ENCODE results near the gene MPC1.

MPC1 gene

DNA sequence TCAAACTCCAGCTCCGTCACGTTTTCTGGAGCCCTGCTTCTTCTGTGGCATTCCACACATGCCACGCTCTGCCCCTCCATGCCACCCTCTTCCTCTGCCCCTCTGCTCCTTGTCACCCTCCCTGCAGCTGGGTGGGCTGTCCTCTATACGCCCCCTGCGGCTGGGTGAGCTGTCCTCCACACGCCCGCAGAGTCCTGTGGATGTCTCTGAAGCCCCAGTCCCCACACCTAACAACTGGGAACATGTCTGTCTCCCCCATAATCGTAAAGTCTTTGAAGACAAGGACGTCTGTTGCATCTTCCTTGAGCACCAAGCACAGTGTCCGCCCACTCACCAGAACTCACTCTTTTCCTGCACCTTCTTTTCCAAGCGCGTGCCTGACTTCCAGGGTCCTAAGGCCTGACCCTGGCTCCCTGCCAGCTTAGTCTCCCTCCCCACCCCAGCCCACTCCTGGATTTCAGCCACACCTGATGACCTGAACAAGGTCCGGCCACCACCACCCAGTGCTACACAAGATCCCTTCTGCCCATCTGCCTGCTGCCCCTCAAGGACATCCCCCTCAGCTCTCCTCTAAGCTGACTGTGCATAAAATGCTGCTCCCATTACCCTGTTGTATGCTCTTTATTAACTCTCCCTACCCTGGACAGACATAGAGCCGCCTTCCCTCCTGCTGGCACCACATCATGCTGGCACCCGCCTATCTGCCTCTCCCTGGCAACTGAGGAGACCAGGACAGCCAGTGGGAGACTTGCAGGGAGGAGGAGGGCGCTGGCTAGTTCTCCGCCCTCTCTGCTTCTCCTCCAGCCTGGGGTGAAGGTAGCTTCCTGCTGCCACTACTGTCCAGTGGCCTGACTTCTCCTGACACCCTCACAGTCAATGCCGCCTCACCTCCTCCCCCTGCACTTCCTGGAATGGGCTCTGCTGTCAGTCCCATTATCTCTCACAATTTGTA, 63.8 kb downstream of the MPC1 start:
- Histone ChIP-seq H3K14ac (ENCODE audit: low read length) (no peak overlapping the region), H2AK5ac (ENCODE audit: low read depth, low read length) (no peak overlapping the region), H3K79me1 (ENCODE audit: low read depth, low read length) (no peaks in the 10 kb centered on the region), H3K4me2 (ENCODE audit: insufficient read depth, low read length, poor library complexity, severe bottlenecking) (no peak overlapping the region), H2BK120ac (ENCODE audit: low read depth, low read length) (no peak overlapping the region), H4K8ac (ENCODE audit: low read depth, low read length) (no peak overlapping the region), H2BK15ac (ENCODE audit: low read length) (no peak overlapping the region), H3K9ac (ENCODE audit: low read depth, low read length, poor library complexity) (peak overlapping the region; percentile 0), H3K36me3 (replicated peaks in 1 of 2; ENCODE audit: control insufficient read depth in 2 of 2, insufficient read depth in 2 of 2, low read length in 2 of 2) (peaks cover 3 to 45% of the 10 kb centered on the region in 2 donors), H3K4me3 (ENCODE audit: low read length in 2 of 2) (peak overlapping the region in 1 of 2 donors; percentile 59), H3K23ac (ENCODE audit: low read depth, low read length, poor library complexity) (peak overlapping the region; percentile 80), H3K4me1 (ENCODE audit: control insufficient read depth in 2 of 2, insufficient read depth in 1 of 2, low read depth in 1 of 2, low read length in 2 of 2) (no peaks in the 10 kb centered on the region), H3K18ac (ENCODE audit: low read length) (peak overlapping the region; percentile 48), H3K27ac (replicated peaks; ENCODE audit: low read length) (no peak overlapping the region), H3K4ac (ENCODE audit: low read length) (no peak overlapping the region), H4K91ac (ENCODE audit: low read depth, low read length, poor library complexity) (peak overlapping the region; percentile 89), H2AFZ (ENCODE audit: low read length) (no peak overlapping the region), H2BK12ac (ENCODE audit: low read length) (no peak overlapping the region), H2BK5ac (ENCODE audit: low read length) (no peak overlapping the region), H3K27me3 (ENCODE audit: control insufficient read depth in 3 of 3, insufficient read depth in 3 of 3, low read depth in 1 of 3, low read length in 3 of 3) (no peaks in the 10 kb centered on the region), H3K9me3 (replicated peaks in 1 of 2; ENCODE audit: control insufficient read depth in 2 of 2, insufficient read depth in 1 of 2, low read depth in 1 of 2, low read length in 2 of 2) (no peaks in the 10 kb centered on the region)
- no CpG with 5 or more reads among the region's 18 CpGs for WGBS, 2 donors (ENCODE audit: extremely low coverage in 2 of 2, insufficient read length in 2 of 2, insufficient replicate concordance in 1 of 2)
- no peak for DNase-seq (ENCODE audit: low spot score)

DNA sequence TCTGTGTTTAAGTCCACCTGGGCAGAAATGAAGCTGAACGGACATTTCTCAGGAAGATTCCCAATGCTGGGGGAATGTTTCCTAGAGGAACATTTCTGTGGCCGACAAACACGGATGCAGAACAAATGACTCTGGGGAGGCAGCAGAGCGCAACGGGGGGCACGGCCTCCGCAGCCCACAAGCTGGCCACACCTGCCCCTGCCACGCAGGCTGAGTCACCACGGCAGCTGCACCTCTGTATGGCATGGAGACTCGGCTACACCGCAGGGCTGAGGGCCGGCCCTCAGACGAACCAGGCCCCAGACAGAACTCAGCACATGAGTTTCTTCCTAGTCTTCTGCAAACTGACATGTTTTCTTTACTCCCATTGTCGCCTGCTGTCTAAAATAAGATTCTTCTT, 64.5 kb downstream of the MPC1 start:
- Histone ChIP-seq H3K27ac (replicated peaks; ENCODE audit: low read length) (no peak overlapping the region), H3K4me2 (ENCODE audit: insufficient read depth, low read length, poor library complexity, severe bottlenecking) (no peak overlapping the region), H2BK12ac (ENCODE audit: low read length) (no peak overlapping the region), H2BK120ac (ENCODE audit: low read depth, low read length) (no peak overlapping the region), H3K14ac (ENCODE audit: low read length) (no peak overlapping the region), H3K27me3 (ENCODE audit: control insufficient read depth in 3 of 3, insufficient read depth in 3 of 3, low read depth in 1 of 3, low read length in 3 of 3) (no peaks in the 10 kb centered on the region), H3K18ac (ENCODE audit: low read length) (no peak overlapping the region), H4K91ac (ENCODE audit: low read depth, low read length, poor library complexity) (no peak overlapping the region), H2BK15ac (ENCODE audit: low read length) (no peak overlapping the region), H3K9me3 (replicated peaks in 1 of 2; ENCODE audit: control insufficient read depth in 2 of 2, insufficient read depth in 1 of 2, low read depth in 1 of 2, low read length in 2 of 2) (no peaks in the 10 kb centered on the region), H3K23ac (ENCODE audit: low read depth, low read length, poor library complexity) (peak overlapping the region; percentile 80), H3K9ac (ENCODE audit: low read depth, low read length, poor library complexity) (no peak overlapping the region), H3K4ac (ENCODE audit: low read length) (peak overlapping the region; percentile 17), H2AK5ac (ENCODE audit: low read depth, low read length) (no peak overlapping the region), H4K8ac (ENCODE audit: low read depth, low read length) (no peak overlapping the region), H3K4me1 (ENCODE audit: control insufficient read depth in 2 of 2, insufficient read depth in 1 of 2, low read depth in 1 of 2, low read length in 2 of 2) (no peaks in the 10 kb centered on the region), H3K4me3 (ENCODE audit: low read length in 2 of 2) (no peak overlapping the region), H3K79me1 (ENCODE audit: low read depth, low read length) (no peaks in the 10 kb centered on the region), H2BK5ac (ENCODE audit: low read length) (no peak overlapping the region), H3K36me3 (replicated peaks in 1 of 2; ENCODE audit: control insufficient read depth in 2 of 2, insufficient read depth in 2 of 2, low read length in 2 of 2) (peaks cover 3 to 38% of the 10 kb centered on the region in 2 donors), H2AFZ (ENCODE audit: low read length) (no peak overlapping the region)
- no CpG with 5 or more reads among the region's 14 CpGs for WGBS, 2 donors (ENCODE audit: extremely low coverage in 2 of 2, insufficient read length in 2 of 2, insufficient replicate concordance in 1 of 2)
- no peak for DNase-seq (ENCODE audit: low spot score)

DNA sequence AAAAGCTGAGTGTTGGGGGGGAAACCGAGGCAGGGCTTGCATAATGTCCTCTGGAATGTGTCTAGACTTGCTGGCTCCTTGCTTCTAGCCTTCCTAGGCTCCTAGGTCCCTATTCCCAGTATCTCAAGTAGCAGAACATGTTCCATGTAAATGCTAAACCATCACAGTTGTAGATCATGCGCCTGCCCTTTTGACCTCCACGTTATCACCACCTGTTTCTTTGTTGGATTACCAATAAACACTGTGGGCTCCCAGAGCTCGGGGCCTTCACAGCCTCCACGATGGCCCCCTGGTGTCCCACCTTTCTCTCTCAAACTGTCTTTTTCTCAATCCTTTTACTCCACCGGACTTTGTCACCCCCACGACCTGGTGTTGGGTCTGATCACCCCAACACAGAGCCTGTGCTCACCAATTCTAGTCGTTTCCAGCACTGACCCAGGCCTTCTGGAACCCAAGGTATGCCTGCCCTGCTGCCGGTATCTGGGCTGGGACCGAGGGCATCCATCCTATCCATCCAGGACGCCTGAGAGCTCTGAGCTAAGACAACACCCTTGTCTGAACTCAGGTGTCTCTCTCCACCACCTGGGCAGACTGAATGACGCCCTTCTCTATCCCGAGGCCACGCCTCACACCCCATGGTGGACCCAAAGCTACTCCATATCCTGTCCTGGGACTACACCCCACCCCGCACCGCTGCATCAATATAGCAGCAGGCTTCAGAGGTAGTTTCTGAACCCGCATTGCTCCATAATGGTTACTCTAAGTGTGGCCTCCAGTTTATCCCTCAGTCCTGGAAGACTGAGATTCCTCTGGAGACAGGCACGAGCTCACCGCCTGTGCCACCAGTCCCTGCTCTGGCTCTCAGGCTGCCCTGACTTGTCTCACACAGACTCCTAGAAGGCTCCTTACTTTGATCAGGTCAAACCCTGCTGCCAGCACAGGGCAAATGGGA, 65.2 kb downstream of the MPC1 start:
- H3K4ac ChIP-seq (ENCODE audit: low read length), result no peak overlapping the region
- no peak overlapping the region for H3K27ac ChIP-seq (replicated peaks; ENCODE audit: low read length)
- H3K4me3 ChIP-seq (ENCODE audit: low read length in 2 of 2), result no peak overlapping the region
- peaks cover 3 to 31% of the 10 kb centered on the region in 2 donors for H3K36me3 ChIP-seq (replicated peaks in 1 of 2; ENCODE audit: control insufficient read depth in 2 of 2, insufficient read depth in 2 of 2, low read length in 2 of 2)
- H3K79me1 ChIP-seq (ENCODE audit: low read depth, low read length), result no peaks in the 10 kb centered on the region
- no peak overlapping the region for H2AFZ ChIP-seq (ENCODE audit: low read length)
- no peak overlapping the region for H3K18ac ChIP-seq (ENCODE audit: low read length)
- no peak overlapping the region for H3K23ac ChIP-seq (ENCODE audit: low read depth, low read length, poor library complexity)
- H4K8ac ChIP-seq (ENCODE audit: low read depth, low read length), result no peak overlapping the region
- H3K9me3 ChIP-seq (replicated peaks in 1 of 2; ENCODE audit: control insufficient read depth in 2 of 2, insufficient read depth in 1 of 2, low read depth in 1 of 2, low read length in 2 of 2), result no peaks in the 10 kb centered on the region
- no peak overlapping the region for H2BK15ac ChIP-seq (ENCODE audit: low read length)
- H3K4me2 ChIP-seq (ENCODE audit: insufficient read depth, low read length, poor library complexity, severe bottlenecking), result no peak overlapping the region
- H3K27me3 ChIP-seq (ENCODE audit: control insufficient read depth in 3 of 3, insufficient read depth in 3 of 3, low read depth in 1 of 3, low read length in 3 of 3), result no peaks in the 10 kb centered on the region
- DNase-seq (ENCODE audit: low spot score), result no peak
- peak overlapping the region; percentile 38 for H3K14ac ChIP-seq (ENCODE audit: low read length)
- H3K4me1 ChIP-seq (ENCODE audit: control insufficient read depth in 2 of 2, insufficient read depth in 1 of 2, low read depth in 1 of 2, low read length in 2 of 2), result no peaks in the 10 kb centered on the region
- no peak overlapping the region for H2BK12ac ChIP-seq (ENCODE audit: low read length)
- no CpG with 5 or more reads among the region's 19 CpGs for WGBS, 2 donors (ENCODE audit: extremely low coverage in 2 of 2, insufficient read length in 2 of 2, insufficient replicate concordance in 1 of 2)
- H3K9ac ChIP-seq (ENCODE audit: low read depth, low read length, poor library complexity), result no peak overlapping the region
- H2BK120ac ChIP-seq (ENCODE audit: low read depth, low read length), result no peak overlapping the region
- H2AK5ac ChIP-seq (ENCODE audit: low read depth, low read length), result no peak overlapping the region
- H4K91ac ChIP-seq (ENCODE audit: low read depth, low read length, poor library complexity), result no peak overlapping the region
- H2BK5ac ChIP-seq (ENCODE audit: low read length), result no peak overlapping the region

DNA sequence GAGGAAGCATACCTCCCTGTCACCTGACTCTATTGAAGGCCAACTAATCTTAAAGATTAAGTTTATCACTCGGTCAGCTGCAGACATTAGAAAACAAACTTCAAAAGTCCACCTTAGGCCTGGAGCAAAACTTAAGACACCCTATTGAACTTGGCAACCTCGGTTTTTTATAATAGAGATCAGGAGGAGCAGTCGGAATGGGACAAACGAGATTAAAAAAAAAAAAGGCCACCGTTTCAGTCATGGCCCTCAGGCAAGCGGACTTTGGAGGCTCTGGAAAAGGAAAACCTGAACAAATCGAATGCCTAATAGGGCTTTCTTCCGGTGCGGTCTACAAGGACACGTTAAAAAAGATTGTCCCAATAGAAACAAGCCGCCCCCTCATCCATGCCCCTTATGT, 67.3 kb downstream of the MPC1 start:
- Histone ChIP-seq H3K4ac (ENCODE audit: low read length) (no peak overlapping the region), H3K4me3 (ENCODE audit: low read length in 2 of 2) (no peak overlapping the region), H3K36me3 (replicated peaks in 1 of 2; ENCODE audit: control insufficient read depth in 2 of 2, insufficient read depth in 2 of 2, low read length in 2 of 2) (peaks cover 3 to 13% of the 10 kb centered on the region in 2 donors), H3K4me2 (ENCODE audit: insufficient read depth, low read length, poor library complexity, severe bottlenecking) (no peak overlapping the region), H3K27me3 (ENCODE audit: control insufficient read depth in 3 of 3, insufficient read depth in 3 of 3, low read depth in 1 of 3, low read length in 3 of 3) (peaks cover 0 to 7% (median 1%) of the 10 kb centered on the region in 3 experiments), H3K9me3 (replicated peaks in 1 of 2; ENCODE audit: control insufficient read depth in 2 of 2, insufficient read depth in 1 of 2, low read depth in 1 of 2, low read length in 2 of 2) (no peaks in the 10 kb centered on the region), H2BK5ac (ENCODE audit: low read length) (no peak overlapping the region), H3K27ac (replicated peaks; ENCODE audit: low read length) (no peak overlapping the region), H2BK12ac (ENCODE audit: low read length) (no peak overlapping the region), H3K79me1 (ENCODE audit: low read depth, low read length) (no peaks in the 10 kb centered on the region), H3K23ac (ENCODE audit: low read depth, low read length, poor library complexity) (no peak overlapping the region), H4K91ac (ENCODE audit: low read depth, low read length, poor library complexity) (no peak overlapping the region), H3K4me1 (ENCODE audit: control insufficient read depth in 2 of 2, insufficient read depth in 1 of 2, low read depth in 1 of 2, low read length in 2 of 2) (no peaks in the 10 kb centered on the region), H4K8ac (ENCODE audit: low read depth, low read length) (no peak overlapping the region), H3K18ac (ENCODE audit: low read length) (no peak overlapping the region), H3K14ac (ENCODE audit: low read length) (no peak overlapping the region), H2BK120ac (ENCODE audit: low read depth, low read length) (no peak overlapping the region), H3K9ac (ENCODE audit: low read depth, low read length, poor library complexity) (no peak overlapping the region), H2AFZ (ENCODE audit: low read length) (no peak overlapping the region), H2AK5ac (ENCODE audit: low read depth, low read length) (no peak overlapping the region), H2BK15ac (ENCODE audit: low read length) (no peak overlapping the region)
- DNase-seq (ENCODE audit: low spot score), result no peak
- WGBS, 2 donors (ENCODE audit: extremely low coverage in 2 of 2, insufficient read length in 2 of 2, insufficient replicate concordance in 1 of 2), result no CpG with 5 or more reads among the region's 11 CpGs

All from neuronal stem cell (in vitro differentiated cells).